Measurements from ENCODE around the gene LRBA.

Gene LRBA

GRCh38 chr4:150739591-150739990 is 275.5 kb downstream of the LRBA start:
- DNase-seq (ENCODE audit: low read depth) = no peak
- TF ChIP-seq, protein P1, sequence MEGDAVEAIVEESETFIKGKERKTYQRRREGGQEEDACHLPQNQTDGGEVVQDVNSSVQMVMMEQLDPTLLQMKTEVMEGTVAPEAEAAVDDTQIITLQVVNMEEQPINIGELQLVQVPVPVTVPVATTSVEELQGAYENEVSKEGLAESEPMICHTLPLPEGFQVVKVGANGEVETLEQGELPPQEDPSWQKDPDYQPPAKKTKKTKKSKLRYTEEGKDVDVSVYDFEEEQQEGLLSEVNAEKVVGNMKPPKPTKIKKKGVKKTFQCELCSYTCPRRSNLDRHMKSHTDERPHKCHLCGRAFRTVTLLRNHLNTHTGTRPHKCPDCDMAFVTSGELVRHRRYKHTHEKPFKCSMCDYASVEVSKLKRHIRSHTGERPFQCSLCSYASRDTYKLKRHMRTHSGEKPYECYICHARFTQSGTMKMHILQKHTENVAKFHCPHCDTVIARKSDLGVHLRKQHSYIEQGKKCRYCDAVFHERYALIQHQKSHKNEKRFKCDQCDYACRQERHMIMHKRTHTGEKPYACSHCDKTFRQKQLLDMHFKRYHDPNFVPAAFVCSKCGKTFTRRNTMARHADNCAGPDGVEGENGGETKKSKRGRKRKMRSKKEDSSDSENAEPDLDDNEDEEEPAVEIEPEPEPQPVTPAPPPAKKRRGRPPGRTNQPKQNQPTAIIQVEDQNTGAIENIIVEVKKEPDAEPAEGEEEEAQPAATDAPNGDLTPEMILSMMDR (IDR thresholded peaks at IDR 0.05; ENCODE audit: control insufficient read depth, insufficient read depth, low read depth, low read length, missing control alignments) = no peak

GRCh38 chr4:150725957-150726523 is 289.0 kb downstream of the LRBA start:
- TF ChIP-seq, protein P1 (IDR thresholded peaks at IDR 0.05; ENCODE audit: control insufficient read depth, insufficient read depth, low read depth, low read length, missing control alignments) = no peak
- H3K4me3 ChIP-seq (ENCODE audit: control insufficient read depth, low read depth, low read length) = no peak overlapping the region
- no peak for DNase-seq (ENCODE audit: low read depth)

More at GRCh38 chr4:150739591-150739990, 275.5 kb downstream of the LRBA start:
- H3K4me3 ChIP-seq (ENCODE audit: control insufficient read depth, low read depth, low read length) = no peak overlapping the region

DNA sequence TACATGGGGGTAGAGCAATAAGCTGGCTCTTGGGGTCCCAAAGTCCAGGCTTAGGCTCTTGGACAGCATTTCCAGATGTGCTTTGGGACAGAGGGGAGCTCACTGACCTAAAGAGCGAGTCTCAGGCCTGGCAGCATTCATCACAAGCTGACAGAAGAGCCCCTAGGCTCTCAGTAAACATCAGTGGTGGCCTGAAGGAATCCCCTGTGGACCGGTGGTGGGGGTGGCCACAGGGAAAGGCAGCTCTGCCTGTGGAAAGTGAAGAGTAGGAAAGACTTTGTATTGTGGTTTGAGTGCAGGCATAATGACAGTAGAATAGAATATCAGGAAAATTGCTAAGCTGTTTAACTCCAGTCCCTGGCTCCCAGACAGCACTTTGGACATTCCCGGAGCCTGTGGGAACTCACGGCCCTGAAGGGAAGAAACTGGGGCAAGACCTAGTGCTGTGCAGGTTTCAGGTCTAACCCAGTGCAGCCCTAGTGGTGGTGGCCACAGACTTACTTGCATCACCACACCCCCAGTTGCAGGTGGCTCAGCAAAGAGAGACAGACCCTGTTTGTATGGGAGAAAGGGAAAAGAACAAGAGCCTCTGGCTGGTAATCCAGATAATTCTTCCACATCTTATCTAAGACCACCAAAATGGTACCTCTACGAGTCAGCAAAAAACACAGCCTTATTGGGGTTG is 291.2 kb downstream of the LRBA start:
- DNase-seq (ENCODE audit: low read depth) = no peak
- H3K4me3 ChIP-seq (ENCODE audit: control insufficient read depth, low read depth, low read length) = no peak overlapping the region
- TF ChIP-seq, protein P1 (IDR thresholded peaks at IDR 0.05; ENCODE audit: control insufficient read depth, insufficient read depth, low read depth, low read length, missing control alignments) = no peak

DNA sequence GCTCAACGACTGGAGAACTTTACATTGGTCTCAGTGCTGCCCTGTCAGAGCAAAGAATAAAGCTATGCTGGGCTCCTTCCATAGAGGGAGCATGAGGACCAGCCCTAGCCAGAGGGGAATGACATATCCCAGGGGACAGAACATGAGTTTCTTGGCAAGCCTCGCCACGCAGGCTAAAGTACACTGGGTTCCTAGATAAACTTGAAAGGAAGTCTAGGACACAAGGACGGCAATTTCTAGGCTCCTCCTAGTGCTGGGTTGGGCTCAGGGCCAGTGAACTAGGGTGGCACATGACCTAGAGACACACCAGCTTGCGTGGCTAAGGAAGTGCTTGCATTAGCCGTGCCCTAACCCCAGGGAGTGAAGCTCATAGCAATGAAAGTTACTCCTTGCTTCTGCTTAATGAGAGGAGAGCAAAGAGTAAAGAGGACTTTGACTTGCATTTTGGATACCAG is 292.1 kb downstream of the LRBA start:
- TF ChIP-seq, protein P1 (IDR thresholded peaks at IDR 0.05; ENCODE audit: control insufficient read depth, insufficient read depth, low read depth, low read length, missing control alignments) = no peak
- no peak for DNase-seq (ENCODE audit: low read depth)
- no peak overlapping the region for H3K4me3 ChIP-seq (ENCODE audit: control insufficient read depth, low read depth, low read length)

DNA sequence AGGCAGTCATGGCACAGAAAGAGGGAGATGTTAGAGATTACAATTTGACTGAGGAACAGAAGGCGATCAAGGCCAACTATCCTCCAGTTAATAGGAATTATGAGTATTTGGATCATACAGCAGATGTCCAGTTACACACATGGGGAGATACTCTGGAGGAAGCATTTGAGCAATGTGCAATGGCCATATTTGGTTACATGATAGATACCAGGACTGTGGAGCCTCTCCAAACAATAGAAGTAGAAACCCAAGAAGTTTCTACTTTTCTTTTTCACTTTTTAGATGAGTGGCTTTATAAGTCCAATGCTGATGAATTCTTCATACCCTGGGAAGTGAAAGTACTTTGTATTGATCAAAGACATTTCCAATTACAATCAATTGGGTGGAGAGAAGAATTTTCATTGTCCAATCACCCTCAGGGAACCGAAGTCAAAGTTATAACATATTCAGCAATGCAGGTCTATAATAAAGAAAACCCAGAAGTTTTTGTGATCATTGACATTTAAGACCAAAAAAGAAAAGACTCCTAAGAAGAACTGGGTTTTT is 294.0 kb downstream of the LRBA start:
- H3K4me3 ChIP-seq (ENCODE audit: control insufficient read depth, low read depth, low read length) = no peak overlapping the region
- TF ChIP-seq, protein P1 (IDR thresholded peaks at IDR 0.05; ENCODE audit: control insufficient read depth, insufficient read depth, low read depth, low read length, missing control alignments) = no peak
- DNase-seq (ENCODE audit: low read depth) = no peak

DNA sequence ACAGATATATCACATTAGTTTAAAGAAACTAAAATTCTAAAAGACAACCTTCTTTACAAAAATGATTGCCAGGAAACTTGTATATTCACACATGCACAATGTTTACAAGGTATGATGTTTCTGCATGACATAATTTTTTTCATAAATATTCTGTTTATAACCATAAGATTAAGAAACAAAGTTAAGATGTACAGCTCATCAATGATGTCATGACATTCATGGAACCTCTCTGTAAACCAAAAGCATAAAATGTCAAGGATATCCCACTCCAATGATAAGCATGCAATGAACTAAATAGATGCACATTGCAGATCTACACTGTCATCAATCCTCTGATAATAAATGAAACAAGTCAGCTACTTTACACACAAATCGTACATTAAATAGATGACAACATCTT is 297.1 kb downstream of the LRBA start:
- no peak for DNase-seq (ENCODE audit: low read depth)
- TF ChIP-seq, protein P1 (IDR thresholded peaks at IDR 0.05; ENCODE audit: control insufficient read depth, insufficient read depth, low read depth, low read length, missing control alignments) = no peak

More for the DNA sequence above, 297.1 kb downstream of the LRBA start:
- no peak overlapping the region for H3K4me3 ChIP-seq (ENCODE audit: control insufficient read depth, low read depth, low read length)
